HG03571 (cell line): Measurements from ENCODE around the gene LAS1L.
"Not testable (repeated sequence)": the region's sequence is repeated elsewhere in the genome, so short reads cannot be mapped to it uniquely, and the experiment has no call there.

Experiments used
- ATAC-seq: cut with Tn5 transposase; IDR thresholded peaks from one replicate; pipeline ENCODE4 v1.9.1; 2021; ENCODE audit not compliant: unreplicated experiment

Gene LAS1L

GRCh38 chrX:65534450-65535292, at the start of gene LAS1L:
TSS of gene LAS1L (minus strand) at chrX:65534787. CDS start at chrX:65534715, 72 bp downstream.
- ATAC-seq, result peak; percentile 99

GRCh38 chrX:65582450-65583082, 48.0 kb upstream of the LAS1L start:
- no peak for ATAC-seq

- ATAC-seq, result peak; percentile 73
Measured at GRCh38 chrX:65581661-65582339, 47.2 kb upstream of the LAS1L start.

- ATAC-seq, result no peak
Measured at GRCh38 chrX:65578346-65578745, 43.8 kb upstream of the LAS1L start.

GRCh38 chrX:65576160-65576559, 41.6 kb upstream of the LAS1L start:
- ATAC-seq, result no peak

- no peak for ATAC-seq
Measured at GRCh38 chrX:65575022-65575421, 40.4 kb upstream of the LAS1L start.

- ATAC-seq, result no peak
Measured at GRCh38 chrX:65574356-65574755, 39.8 kb upstream of the LAS1L start.

- no peak for ATAC-seq
Measured at GRCh38 chrX:65572971-65573370, 38.4 kb upstream of the LAS1L start.

- not testable (repeated sequence) for ATAC-seq
Measured at GRCh38 chrX:65562850-65563249, 28.3 kb upstream of the LAS1L start.

- no peak for ATAC-seq
Measured at GRCh38 chrX:65551489-65552339, 17.1 kb upstream of the LAS1L start.

- ATAC-seq, result no peak
Measured at GRCh38 chrX:65551086-65551485, 16.5 kb upstream of the LAS1L start.

- no peak for ATAC-seq
Measured at GRCh38 chrX:65545456-65545855, 10.9 kb upstream of the LAS1L start.

- ATAC-seq, result no peak
Measured at GRCh38 chrX:65537229-65537628, 2.6 kb upstream of the LAS1L start.

GRCh38 chrX:65536291-65536690, 1.7 kb upstream of the LAS1L start:
- ATAC-seq, result no peak

- no peak for ATAC-seq
Measured at GRCh38 chrX:65532016-65532415, 2.6 kb downstream of the LAS1L start.

- no peak for ATAC-seq
Measured at GRCh38 chrX:65528705-65529340, 5.8 kb downstream of the LAS1L start.

GRCh38 chrX:65528293-65528692, 6.3 kb downstream of the LAS1L start:
- no peak for ATAC-seq

GRCh38 chrX:65524139-65524538, 10.4 kb downstream of the LAS1L start:
- no peak for ATAC-seq

GRCh38 chrX:65522739-65523372, 11.7 kb downstream of the LAS1L start:
- no peak for ATAC-seq

- not testable (repeated sequence) for ATAC-seq
Measured at GRCh38 chrX:65519530-65519929, 15.1 kb downstream of the LAS1L start.
